GM19043 (cell line): Measurements from ENCODE around the gene FAM221A.
"Not testable (repeated sequence)": the region's sequence is repeated elsewhere in the genome, so short reads cannot be mapped to it uniquely, and the experiment has no call there.

Experiments used
- ATAC-seq: cut with Tn5 transposase; IDR thresholded peaks from one replicate; pipeline ENCODE4 v1.9.1; 2021; ENCODE audit warnings: low read depth; ENCODE audit not compliant: unreplicated experiment

The FAM221A gene, protein sequence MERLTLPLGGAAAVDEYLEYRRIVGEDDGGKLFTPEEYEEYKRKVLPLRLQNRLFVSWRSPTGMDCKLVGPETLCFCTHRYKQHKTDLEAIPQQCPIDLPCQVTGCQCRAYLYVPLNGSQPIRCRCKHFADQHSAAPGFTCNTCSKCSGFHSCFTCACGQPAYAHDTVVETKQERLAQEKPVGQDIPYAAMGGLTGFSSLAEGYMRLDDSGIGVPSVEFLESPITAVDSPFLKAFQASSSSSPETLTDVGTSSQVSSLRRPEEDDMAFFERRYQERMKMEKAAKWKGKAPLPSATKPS

GRCh38 chr7:23679898-23680413 is at the start of gene FAM221A:
TSS of gene FAM221A (plus strand) at chr7:23680199. CDS start at chr7:23680219, 20 bp downstream.
- ATAC-seq, result peak; percentile 95

GRCh38 chr7:23633417-23633816 is 46.6 kb upstream of the FAM221A start:
- no peak for ATAC-seq

DNA sequence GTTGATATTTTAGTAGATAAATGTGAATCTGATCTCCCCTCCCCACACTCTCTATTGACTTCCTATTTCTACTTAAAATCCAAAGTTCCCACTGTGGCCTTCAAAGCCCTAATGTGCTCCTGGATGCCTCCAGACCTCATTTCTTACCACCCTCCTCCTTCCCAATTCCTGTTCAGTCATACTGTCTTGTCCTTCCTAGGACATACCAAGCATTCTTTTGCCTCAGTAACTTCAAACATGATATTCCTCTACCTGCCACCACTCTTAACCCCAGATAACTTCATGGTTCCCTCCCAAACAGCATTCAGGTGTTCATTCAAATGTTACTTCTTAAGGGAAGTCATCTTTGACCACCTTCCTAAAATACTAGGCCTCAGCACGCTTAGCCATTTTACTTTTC is 34.2 kb upstream of the FAM221A start:
- ATAC-seq, result no peak

DNA sequence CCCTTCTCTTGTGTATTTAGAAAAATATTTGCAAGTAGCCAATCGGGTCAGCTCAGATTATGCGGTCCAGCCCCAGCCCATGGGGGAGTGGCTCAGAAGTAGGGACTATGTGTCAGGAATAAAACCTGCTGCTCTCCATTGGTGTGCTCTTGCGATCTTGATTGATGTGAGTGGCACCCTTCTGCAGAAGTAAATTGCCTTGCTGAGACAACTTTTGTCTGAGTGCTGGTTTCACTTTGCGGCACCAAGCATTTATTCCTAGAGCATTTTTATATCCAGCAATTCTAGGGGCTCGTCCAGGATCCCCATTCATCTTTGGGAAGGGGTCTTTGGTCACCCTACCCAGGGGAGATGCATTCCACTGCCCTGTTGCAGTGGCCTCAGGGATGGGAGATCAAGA is 26.1 kb upstream of the FAM221A start:
- ATAC-seq, result no peak

DNA sequence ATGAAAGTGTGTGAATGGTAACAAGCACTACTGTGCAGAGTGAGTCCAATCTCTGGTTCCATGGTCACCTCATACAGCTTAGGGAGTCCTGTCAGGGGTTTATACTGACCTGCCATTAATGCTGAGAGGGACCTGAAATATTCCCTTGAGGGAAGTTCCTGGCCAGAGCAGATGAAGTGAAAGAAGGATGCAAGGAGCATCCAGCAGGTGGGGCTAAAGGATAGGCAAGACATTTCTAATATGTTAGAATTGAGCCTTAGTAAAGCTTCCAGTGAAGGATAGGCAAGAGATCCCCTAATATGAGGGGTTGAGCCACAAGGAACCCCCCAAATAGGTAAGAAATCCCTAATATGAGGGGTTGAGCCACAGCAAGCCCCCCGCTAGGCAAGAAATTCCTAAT is 25.5 kb upstream of the FAM221A start:
- ATAC-seq, result no peak

DNA sequence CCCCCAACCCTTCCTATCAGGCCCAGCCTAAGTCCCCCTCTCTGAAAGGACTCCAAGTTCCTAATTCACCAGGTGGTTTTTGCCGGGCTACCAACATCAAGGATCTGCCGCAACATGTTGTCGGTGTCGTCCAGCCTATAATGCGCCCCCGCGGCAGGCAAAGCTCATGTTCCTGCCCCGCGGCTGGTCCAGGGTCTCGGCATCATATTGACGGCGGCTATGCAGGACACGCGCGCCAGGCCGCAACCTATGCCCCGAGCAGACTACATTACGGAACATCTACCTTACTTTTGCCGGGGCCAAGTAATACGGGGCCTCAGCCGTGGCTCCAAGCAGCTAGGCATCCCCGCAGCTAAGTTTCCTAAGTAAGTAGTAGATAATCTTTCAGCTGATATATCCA is 24.6 kb upstream of the FAM221A start:
- no peak for ATAC-seq

DNA sequence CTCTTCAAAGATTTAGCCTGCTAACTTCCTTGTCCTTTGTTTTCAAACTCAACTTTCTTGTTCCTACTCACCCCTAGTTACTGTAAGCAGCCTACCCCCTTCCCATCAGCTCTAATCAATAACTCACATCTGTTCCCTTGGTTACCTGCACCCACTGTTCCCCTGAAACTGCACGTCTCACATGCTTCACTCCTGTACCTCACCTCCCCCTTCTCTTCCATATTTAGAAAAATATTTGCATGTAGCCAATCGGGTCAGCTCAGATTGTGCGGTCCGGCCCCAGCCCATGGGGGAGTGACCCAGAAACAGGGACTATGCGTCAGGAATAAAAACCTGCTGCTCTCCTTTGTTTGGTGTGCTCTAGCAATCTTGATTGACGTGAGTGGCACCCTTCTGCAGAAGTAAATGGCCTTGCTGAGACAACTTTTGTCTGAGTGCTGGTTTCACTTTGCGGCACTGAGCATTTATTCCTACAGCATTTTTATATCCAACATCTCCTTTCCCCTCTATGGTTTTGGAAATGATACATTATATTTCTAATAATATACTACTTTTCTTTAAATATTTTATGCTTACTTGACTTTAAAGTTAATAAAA is 21.1 kb upstream of the FAM221A start:
- ATAC-seq, result no peak

DNA sequence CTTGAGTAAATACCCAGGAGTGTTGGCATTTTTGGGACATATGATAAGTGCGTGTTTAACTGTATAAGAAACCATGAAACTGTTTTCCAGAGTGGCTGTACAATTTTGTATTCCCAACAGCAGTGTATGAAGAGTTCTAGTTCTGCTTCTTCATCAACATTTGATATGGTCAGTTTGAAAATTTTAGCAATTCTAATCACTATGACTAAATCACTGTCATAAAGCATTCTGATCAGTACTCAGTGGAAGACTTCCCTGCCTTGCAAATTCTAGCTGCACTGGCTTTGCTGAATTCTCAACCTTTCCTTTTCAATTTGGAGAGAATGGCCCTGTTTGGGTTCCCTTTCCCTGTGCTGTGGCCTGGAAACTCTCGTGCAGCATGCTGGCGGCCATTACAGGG is 18.6 kb upstream of the FAM221A start:
- no peak for ATAC-seq

DNA sequence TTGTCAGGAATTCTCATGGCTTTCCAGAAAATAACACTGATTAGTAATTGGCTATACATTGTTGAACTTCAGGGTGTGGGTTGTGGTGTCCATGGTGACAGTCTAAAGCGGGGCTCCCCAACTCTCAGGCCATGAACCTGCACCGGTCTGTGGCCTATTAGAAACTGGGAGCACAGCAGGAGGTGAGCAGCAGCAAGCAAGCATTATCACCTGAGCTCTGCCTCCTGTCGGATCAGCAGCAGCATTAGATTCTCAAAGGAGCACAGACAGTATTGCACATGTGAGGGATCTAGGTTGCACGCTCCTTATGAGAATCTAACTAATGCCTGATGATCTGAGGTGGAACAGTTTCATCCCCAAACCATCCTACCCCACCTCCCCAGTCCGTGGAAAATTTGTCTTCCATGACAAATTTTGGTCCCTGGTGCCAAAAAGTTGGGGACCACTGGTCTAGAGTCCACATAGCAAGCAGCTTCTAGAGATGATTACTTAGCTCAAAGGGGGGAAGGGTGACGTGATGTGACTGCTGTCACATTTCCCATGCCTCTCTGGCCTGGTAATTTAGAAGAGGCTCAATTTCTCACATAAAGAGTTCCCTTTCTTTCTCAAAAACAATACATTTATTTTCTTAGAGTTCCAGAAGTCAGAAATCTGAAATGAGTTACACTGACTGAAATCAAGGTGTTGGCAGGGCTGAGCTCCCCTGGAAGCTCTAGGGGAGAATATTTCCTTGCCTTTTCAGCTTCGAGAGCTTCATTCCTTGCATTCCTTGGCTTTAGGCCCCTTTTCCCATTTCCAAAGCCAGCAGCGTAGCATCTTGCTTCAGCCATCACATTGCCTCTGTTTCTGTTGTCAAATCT is 17.6 kb upstream of the FAM221A start:
- no peak for ATAC-seq

DNA sequence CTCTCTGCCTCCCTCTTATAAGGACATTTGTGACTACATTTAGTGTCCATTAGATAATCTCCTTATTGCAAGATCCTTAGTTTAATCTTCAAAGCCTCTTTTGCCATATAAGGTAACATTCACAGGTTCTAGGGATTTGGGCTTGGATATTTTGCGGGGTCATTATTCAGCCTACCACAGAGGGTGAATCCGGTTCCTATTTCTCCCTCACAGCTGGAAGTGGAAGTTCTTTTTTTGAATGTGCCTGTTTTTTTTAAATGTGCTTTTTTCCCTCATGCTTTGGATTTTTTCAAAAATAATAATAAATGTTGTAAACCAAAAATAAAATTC is 17.1 kb upstream of the FAM221A start:
- no peak for ATAC-seq

DNA sequence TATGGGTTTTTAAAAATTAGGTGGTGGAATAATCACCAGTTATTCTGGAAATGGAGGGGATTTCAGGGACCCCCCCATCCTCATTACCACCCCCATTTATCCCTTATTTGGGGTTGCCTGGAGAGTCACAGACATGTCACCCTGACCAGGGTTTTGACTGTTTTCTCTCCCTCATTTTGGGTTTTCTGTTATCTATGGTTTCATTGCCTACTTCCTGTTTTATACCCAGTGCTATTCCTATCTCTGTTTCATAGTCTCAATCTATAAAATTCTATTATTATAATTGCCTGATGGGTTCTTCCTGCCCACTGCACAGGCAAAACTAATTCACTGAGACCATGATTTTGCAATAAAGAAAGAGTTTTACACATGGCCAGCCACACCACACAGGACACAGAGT is 15.9 kb upstream of the FAM221A start:
- no peak for ATAC-seq

DNA sequence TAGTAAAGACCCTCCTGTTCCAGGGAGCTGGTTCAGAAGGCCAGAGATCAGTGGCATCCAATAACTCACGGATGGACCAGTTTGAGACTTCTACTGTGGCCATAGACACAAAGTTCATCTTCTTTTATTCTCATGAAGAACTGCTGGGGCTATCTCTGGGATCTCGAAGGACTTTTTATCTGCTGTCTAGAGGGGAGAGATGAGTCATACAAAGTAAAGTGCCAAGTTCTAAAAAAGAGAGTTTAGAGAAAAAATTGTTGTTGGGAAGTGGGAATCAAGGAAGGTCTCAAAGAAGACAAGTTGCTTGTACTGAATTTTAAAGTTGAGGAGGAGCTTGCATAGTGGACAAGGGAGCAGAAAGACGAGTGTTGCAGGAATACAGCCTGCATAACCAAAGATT is 8.0 kb upstream of the FAM221A start:
- no peak for ATAC-seq

DNA sequence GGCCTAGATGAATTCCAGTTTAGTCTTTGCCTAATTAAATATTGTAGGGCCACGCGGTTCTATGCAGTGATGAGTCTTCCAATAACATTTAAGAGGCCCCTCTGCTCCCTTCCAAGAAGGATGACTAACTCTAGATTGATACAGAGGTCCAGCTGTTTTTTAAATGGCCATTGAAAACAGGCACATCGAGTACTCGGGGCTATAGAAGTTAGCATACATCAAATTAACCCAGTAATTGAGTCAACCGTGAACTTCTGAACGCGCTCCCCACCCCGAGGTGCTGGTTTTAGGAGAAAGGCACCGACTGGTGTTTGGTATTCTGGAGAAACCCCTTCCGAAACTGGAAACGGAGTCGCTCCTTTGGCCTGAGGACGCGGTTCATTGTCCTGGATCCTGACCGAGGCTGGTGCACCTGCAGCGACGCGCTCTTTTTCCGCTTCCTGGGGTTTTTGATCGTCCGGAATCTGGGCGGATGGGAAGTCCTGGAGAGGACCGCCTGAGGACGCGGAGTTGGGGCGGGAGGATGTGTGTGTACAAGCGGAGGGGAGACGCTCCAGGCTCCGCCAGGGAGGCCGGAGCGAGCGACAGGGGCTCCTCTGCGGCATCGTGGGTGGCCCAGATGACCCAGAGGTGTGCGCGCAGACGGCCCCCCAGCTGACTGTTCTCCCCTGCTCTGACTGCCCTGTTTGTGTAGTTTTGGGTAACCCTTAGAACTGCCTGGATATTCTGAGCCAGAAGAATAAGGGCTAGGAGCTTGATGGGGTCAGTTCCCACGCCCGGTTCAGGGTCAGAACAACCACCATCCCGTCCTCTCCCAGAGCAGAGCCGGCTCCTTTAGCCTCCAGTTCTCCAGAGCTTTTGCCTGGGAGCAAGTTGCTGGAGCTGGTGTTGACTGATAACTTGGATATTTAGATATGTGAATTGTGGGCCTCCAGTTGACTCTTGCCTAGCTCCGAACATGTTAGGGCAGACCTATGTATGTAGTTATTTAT is 711 bp downstream of the FAM221A start:
- peak; percentile 32 for ATAC-seq

DNA sequence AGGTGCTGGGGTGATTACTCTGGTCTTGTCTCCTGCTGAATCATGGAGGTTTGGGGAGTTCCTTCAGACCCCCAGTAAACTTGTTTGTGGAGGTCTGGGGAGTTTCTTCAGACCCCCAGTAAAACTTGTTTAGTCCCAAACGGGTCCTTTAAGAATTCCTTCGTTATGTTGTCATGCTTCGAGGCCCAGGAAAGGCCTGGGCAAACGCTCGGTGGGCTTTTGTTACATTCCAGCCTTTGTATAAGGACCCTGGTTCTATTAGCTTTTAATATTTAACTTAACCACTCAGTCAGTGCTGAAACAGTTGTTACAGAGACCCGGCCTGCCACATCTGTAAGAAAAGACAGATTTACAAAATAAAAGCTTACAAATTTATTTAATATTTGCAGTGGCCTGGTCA is 4.0 kb downstream of the FAM221A start:
- not testable (repeated sequence) for ATAC-seq

DNA sequence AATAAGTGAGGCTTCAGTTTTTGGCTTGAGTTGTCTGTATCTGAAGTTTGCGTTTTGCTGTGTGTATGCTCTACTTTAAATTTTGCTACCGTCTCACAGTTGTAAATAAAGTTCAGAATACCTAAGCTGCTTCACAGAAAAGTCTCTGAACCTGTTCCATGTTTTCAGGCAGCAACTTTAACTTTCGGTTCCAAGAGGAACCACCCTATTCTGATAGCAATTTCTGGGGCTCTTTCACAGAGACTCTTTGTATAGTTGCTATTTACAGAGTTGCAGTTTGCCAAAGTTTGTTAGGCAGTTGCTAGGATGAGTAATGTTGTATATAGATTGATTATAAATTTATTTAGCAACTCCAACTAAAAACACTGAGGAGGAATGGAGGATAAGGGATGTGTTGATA is 5.7 kb downstream of the FAM221A start:
- no peak for ATAC-seq

DNA sequence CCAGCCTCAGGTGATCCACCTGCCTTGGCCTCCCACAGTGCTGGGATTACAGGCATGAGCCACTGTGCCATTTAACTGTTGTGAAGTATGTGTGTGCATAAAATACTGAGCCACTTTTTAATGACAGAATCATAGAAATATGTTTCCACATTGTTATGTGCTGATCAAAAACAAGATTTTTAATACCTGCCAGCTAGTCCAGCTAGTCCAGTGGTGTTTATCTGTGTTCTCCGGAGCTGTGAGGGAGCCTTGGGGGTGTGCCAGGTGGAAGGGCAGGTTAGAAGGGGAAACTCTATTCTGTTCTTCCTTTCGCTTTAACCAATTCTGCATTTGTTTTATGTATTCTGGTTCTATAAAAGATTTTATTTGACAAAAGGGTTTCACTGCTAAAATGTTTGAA is 7.0 kb downstream of the FAM221A start:
- no peak for ATAC-seq

GRCh38 chr7:23689165-23689564 is 9.2 kb downstream of the FAM221A start:
- ATAC-seq, result no peak

- ATAC-seq, result no peak
Observed at GRCh38 chr7:23691320-23691719, 11.3 kb downstream of the FAM221A start.

- no peak for ATAC-seq
Observed at GRCh38 chr7:23693224-23693623, 13.2 kb downstream of the FAM221A start.

GRCh38 chr7:23696916-23697441 is 17.0 kb downstream of the FAM221A start:
- ATAC-seq, result peak; percentile 78
